GM12892 (cell line): ENCODE measurements around the gene ZNF385A.

Source experiments
- POLR2A ChIP-seq: IDR thresholded peaks from 2 replicates; pipeline ENCODE4 v1.6.1; 2011; ENCODE audit warnings: low read depth, low read length, control low read depth
- POLR2AphosphoS5 ChIP-seq: IDR thresholded peaks from 2 replicates; pipeline ENCODE4 v1.6.1; 2011; ENCODE audit warnings: low read depth, low read length, control low read depth

- TF ChIP-seq POLR2A = no peak
- TF ChIP-seq POLR2AphosphoS5 = no peak
Measured at GRCh38 chr12:54368709-54369596, 15.6 kb downstream of the ZNF385A start.
